KMS-11 (cell line): ENCODE results near the gene VPS35L.

Experiments used
- H2AFZ ChIP-seq: fragments of 200-600 bp; sonication (generic); 2 replicates; pipeline ENCODE4 v1.6.1; 2016; ENCODE audit warnings: antibody characterized with exemption, mixed run types, low read depth
- H3K27ac ChIP-seq: fragments of 200-600 bp; sonication (generic); 2 replicates; pipeline ENCODE4 v1.6.1; 2016; ENCODE audit warnings: mild to moderate bottlenecking, mixed run types
- H3K27me3 ChIP-seq: fragments of 200-600 bp; sonication (generic); 2 replicates; pipeline ENCODE4 v1.6.1; 2017; ENCODE audit warnings: mild to moderate bottlenecking, low read depth, mixed run types, moderate library complexity; ENCODE audit not compliant: insufficient read depth
- H3K36me3 ChIP-seq: fragments of 200-600 bp; sonication (generic); 2 replicates; pipeline ENCODE4 v1.6.1; 2017; ENCODE audit warnings: mild to moderate bottlenecking, mixed run types; ENCODE audit not compliant: insufficient read depth
- H3K4me1 ChIP-seq: fragments of 200-600 bp; sonication (generic); 2 replicates; pipeline ENCODE4 v1.6.1; 2016; ENCODE audit warnings: mild to moderate bottlenecking, low read depth, mixed run types; ENCODE audit not compliant: poor library complexity, severe bottlenecking
- H3K4me2 ChIP-seq: fragments of 200-600 bp; sonication (generic); 2 replicates; pipeline ENCODE4 v1.7.0; 2016; ENCODE audit warnings: mild to moderate bottlenecking, mixed run types
- H3K4me3 ChIP-seq: fragments of 200-600 bp; sonication (generic); IDR thresholded peaks from 2 replicates; pipeline ENCODE4 v1.6.1; 2017; ENCODE audit warnings: low read depth, low read length, mixed read lengths; ENCODE audit not compliant: insufficient read depth
- H3K79me2 ChIP-seq: fragments of 200-600 bp; sonication (generic); 2 replicates; pipeline ENCODE4 v1.6.1; 2016; ENCODE audit warnings: low read depth, mixed run types; ENCODE audit not compliant: insufficient read depth
- H3K9ac ChIP-seq: fragments of 200-600 bp; sonication (generic); 2 replicates; pipeline ENCODE4 v1.6.1; 2016; ENCODE audit warnings: mild to moderate bottlenecking, mixed run types
- H4K20me1 ChIP-seq: fragments of 200-600 bp; sonication (generic); 2 replicates; pipeline ENCODE4 v1.6.1; 2016; ENCODE audit warnings: mild to moderate bottlenecking, mixed run types; ENCODE audit not compliant: insufficient read depth
- TF ChIP-seq, protein P1 (sequence below): fragments of 200-600 bp; sonication (generic); conservative IDR thresholded peaks from 2 replicates; pipeline ENCODE4 v1.6.1; 2017; ENCODE audit warnings: low read depth, mild to moderate bottlenecking, antibody characterized with exemption, low read length, moderate library complexity, mixed read lengths

VPS35L gene

DNA sequence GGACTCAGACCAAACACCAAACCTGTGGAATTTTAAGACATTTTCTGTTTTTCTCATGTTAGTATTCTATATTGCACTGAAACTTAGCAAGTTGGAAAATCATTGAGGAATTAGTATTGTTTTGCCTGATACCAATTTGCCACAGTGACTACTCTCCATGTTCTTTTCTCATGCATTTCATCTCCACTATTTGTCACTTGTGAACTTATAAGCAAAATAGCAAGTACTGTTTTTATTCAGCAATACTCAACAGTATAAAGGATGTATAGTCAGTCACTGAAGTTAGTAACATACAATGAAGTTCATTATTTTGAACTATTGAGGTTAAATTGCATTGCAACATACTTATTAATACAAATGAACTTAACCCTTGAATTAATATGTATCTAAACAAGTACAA lies 5.8 kb upstream of the VPS35L start:
- Histone ChIP-seq H3K4me3 (no peak overlapping the region), H2AFZ (no peak overlapping the region), H3K27me3 (no peaks in the 10 kb centered on the region), H3K27ac (no peak overlapping the region), H3K79me2 (no peaks in the 10 kb centered on the region), H3K4me2 (no peak overlapping the region), H4K20me1 (no peaks in the 10 kb centered on the region), H3K4me1 (no peaks in the 10 kb centered on the region), H3K9ac (no peak overlapping the region), H3K36me3 (no peaks in the 10 kb centered on the region; the same call in 1 of the 2 replicates)
- TF ChIP-seq, protein P1, sequence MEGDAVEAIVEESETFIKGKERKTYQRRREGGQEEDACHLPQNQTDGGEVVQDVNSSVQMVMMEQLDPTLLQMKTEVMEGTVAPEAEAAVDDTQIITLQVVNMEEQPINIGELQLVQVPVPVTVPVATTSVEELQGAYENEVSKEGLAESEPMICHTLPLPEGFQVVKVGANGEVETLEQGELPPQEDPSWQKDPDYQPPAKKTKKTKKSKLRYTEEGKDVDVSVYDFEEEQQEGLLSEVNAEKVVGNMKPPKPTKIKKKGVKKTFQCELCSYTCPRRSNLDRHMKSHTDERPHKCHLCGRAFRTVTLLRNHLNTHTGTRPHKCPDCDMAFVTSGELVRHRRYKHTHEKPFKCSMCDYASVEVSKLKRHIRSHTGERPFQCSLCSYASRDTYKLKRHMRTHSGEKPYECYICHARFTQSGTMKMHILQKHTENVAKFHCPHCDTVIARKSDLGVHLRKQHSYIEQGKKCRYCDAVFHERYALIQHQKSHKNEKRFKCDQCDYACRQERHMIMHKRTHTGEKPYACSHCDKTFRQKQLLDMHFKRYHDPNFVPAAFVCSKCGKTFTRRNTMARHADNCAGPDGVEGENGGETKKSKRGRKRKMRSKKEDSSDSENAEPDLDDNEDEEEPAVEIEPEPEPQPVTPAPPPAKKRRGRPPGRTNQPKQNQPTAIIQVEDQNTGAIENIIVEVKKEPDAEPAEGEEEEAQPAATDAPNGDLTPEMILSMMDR: no peak

DNA sequence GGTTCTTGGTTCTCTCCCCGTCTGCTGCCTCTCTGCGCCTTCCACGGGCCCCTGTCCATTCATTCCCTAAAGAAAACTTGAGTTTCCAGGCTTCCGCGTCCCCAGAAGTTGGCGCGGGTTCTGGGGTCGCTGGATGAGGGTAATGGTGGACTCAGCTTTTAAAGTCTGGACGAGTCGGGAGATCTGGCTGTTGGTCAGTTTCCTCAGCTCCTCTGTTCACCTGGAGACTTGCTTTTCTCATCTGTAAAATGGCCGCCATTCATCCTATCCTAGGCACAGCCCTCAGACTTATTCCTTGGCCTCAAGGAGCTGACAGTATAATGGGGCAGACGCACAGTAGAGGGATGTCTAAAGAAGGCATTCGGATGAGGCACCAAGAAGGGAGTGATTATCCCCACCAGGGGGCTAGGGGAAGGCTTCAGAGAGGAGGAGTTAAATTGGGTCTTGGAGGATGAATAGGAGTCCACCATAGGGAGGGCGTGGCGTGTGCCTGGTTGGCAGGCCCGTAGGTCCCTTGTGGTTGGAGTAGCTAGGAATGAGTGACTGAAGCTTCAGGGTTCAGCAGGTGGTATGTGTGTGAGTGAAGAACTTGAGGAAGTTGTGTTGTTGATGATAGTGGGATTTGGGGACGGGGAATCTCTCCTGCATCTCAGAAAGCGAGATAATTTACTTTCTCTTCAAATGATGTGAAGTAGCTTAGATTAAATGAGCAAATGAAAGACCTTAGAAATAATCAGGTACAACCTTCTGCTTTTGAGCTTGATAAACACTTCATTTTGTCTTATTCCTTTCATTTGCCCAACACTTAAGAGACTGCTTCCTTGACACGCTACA lies 652 bp downstream of the VPS35L start:
- Histone ChIP-seq H4K20me1 (no peaks in the 10 kb centered on the region), H3K4me3 (no peak overlapping the region), H3K36me3 (no peaks in the 10 kb centered on the region), H3K27me3 (no peaks in the 10 kb centered on the region), H2AFZ (peak overlapping the region; percentile 90), H3K9ac (peak overlapping the region; percentile 73; the same call in 1 of the 2 replicates), H3K4me1 (peaks cover 4% of the 10 kb centered on the region), H3K79me2 (no peaks in the 10 kb centered on the region), H3K27ac (no peak overlapping the region), H3K4me2 (peak overlapping the region; percentile 87; the same call in 1 of the 2 replicates)
- TF ChIP-seq, protein P1: no peak

DNA sequence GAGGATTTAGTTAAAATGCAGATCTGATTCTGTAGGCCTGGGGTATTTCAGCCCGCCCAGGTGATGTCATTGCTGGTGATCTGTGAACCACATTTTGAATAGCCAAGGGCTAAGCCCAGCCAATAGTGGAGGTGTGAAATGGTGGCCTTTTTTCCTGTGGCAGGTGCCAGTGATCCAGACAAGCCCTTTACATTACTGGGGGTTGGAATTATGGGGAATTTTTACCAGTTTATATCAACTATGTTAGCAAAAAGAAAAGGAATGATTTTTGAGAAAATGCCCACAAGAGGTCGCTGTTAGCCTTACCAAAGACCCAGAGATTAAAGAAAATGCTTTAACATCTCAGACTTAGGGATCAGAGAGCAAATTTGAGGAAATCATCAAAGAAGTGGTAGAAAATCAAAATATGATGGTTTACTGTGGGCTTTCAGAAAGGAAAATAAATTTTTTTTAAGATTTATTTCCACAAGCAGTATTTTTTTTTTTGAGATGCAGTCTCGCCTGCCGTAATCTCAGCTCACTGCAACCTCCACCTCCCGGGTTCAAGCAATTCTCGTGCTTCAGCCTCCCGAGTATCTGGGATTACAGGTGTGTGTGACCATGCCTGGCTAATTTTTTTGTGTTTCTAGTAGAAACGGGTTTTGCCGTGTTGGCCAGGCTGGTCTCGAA lies 3.9 kb downstream of the VPS35L start:
- no peak overlapping the region for H2AFZ ChIP-seq
- TF ChIP-seq, protein P1: peak; percentile 90
- no peak overlapping the region for H3K27ac ChIP-seq
- H4K20me1 ChIP-seq: no peaks in the 10 kb centered on the region
- H3K36me3 ChIP-seq: no peaks in the 10 kb centered on the region
- no peak overlapping the region for H3K4me3 ChIP-seq
- H3K27me3 ChIP-seq: no peaks in the 10 kb centered on the region
- H3K79me2 ChIP-seq: no peaks in the 10 kb centered on the region
- H3K4me1 ChIP-seq: peaks cover 4% of the 10 kb centered on the region
- H3K4me2 ChIP-seq: no peak overlapping the region
- no peak overlapping the region for H3K9ac ChIP-seq

DNA sequence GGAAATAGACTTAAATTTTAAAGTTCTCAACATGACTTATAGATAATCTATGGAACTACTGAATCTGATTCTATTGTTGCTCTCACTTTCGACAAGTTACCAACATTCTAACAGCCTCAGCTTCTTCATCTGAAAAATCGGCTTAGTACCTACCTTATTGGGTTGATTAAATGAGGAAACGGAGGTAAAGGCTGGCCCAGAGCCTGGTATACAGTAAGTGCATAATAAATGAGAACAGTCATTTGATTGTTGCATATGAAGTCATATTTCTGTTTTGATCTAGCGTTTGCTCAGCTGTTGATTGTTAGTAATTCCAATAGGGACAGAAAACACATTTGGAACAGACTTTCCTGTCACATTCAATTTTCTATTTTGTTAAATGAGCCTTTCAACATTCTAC lies 4.6 kb downstream of the VPS35L start:
- no peaks in the 10 kb centered on the region for H3K27me3 ChIP-seq
- peaks cover 4% of the 10 kb centered on the region for H3K4me1 ChIP-seq
- H3K4me2 ChIP-seq: no peak overlapping the region
- H3K79me2 ChIP-seq: no peaks in the 10 kb centered on the region
- H4K20me1 ChIP-seq: no peaks in the 10 kb centered on the region
- no peak overlapping the region for H3K9ac ChIP-seq
- no peak overlapping the region for H2AFZ ChIP-seq
- no peak overlapping the region for H3K27ac ChIP-seq
- TF ChIP-seq, protein P1: no peak
- no peak overlapping the region for H3K4me3 ChIP-seq
- no peaks in the 10 kb centered on the region for H3K36me3 ChIP-seq
